Measurements from ENCODE around the gene KCNH8.

Gene KCNH8

DNA sequence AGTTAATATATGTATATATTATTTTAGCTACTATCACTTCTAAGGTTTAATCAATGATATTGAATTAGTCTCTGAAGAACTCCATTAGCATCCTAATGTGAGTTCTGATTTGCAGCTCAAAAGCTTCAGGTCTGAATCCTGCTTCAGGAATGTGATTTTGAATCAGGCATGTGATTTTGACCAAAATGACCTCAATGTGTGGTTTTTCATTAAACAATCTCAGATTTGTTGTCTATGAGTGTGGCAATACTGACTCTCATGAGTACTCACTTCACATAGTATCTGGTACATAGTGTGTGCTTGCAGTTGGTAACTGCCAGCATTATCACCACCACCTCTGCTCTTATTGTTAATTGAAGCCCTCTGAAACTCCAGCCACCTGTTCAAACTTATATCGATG, 251.0 kb downstream of the KCNH8 start:
- no peaks in the 10 kb centered on the region for H3K36me3 ChIP-seq (ENCODE audit: control insufficient read depth, low read length)
- H3K79me2 ChIP-seq (ENCODE audit: control insufficient read depth, low read length): no peaks in the 10 kb centered on the region
- no peak for TF ChIP-seq EZH2phosphoT487 (IDR thresholded peaks at IDR 0.05; ENCODE audit: borderline replicate concordance, low read length)
- TF ChIP-seq, protein P1, sequence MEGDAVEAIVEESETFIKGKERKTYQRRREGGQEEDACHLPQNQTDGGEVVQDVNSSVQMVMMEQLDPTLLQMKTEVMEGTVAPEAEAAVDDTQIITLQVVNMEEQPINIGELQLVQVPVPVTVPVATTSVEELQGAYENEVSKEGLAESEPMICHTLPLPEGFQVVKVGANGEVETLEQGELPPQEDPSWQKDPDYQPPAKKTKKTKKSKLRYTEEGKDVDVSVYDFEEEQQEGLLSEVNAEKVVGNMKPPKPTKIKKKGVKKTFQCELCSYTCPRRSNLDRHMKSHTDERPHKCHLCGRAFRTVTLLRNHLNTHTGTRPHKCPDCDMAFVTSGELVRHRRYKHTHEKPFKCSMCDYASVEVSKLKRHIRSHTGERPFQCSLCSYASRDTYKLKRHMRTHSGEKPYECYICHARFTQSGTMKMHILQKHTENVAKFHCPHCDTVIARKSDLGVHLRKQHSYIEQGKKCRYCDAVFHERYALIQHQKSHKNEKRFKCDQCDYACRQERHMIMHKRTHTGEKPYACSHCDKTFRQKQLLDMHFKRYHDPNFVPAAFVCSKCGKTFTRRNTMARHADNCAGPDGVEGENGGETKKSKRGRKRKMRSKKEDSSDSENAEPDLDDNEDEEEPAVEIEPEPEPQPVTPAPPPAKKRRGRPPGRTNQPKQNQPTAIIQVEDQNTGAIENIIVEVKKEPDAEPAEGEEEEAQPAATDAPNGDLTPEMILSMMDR (IDR thresholded peaks at IDR 0.05; ENCODE audit: low read depth, low read length, poor library complexity, severe bottlenecking): no peak
- no peaks in the 10 kb centered on the region for H3K9me2 ChIP-seq (replicated peaks; ENCODE audit: control insufficient read depth, low read length)
- no peak overlapping the region for H3K27ac ChIP-seq (ENCODE audit: low read depth, low read length)
- no peak overlapping the region for H3K4me3 ChIP-seq (ENCODE audit: low read length)
- H4K20me1 ChIP-seq (ENCODE audit: control insufficient read depth, insufficient read depth, low read depth, low read length): no peaks in the 10 kb centered on the region
- H3K4me2 ChIP-seq (ENCODE audit: low read length): no peak overlapping the region
- peaks cover 35% of the 10 kb centered on the region for H3K4me1 ChIP-seq (ENCODE audit: control insufficient read depth, low read length)
- no peaks in the 10 kb centered on the region for H3K27me3 ChIP-seq (ENCODE audit: control insufficient read depth, low read length)
- no peaks in the 10 kb centered on the region for H3F3A ChIP-seq (ENCODE audit: control insufficient read depth, insufficient read depth)
- H3K9me3 ChIP-seq (ENCODE audit: control insufficient read depth, insufficient read depth, low read length): no peaks in the 10 kb centered on the region

DNA sequence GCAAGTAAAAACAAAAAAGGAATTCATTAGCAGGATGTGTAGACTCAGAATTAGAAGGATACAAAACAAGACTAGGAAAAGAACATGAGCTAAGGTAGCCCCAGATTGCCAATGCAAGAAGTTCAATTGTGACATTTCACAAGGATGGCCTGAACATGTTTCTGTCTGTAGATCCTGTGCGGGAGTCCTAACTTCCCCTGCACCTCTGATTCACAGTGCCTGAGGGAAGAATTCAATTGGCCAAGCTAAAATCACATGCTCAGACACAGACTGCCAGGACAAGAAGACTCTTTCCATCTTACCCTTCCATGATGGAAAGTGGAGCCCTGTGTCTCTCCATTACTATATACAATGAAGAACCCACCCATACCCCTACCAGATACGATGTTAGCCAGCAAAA, 251.5 kb downstream of the KCNH8 start:
- H3K27ac ChIP-seq (ENCODE audit: low read depth, low read length): no peak overlapping the region
- H3K36me3 ChIP-seq (ENCODE audit: control insufficient read depth, low read length): no peaks in the 10 kb centered on the region
- no peak overlapping the region for H3K4me3 ChIP-seq (ENCODE audit: low read length)
- H4K20me1 ChIP-seq (ENCODE audit: control insufficient read depth, insufficient read depth, low read depth, low read length): no peaks in the 10 kb centered on the region
- H3K79me2 ChIP-seq (ENCODE audit: control insufficient read depth, low read length): no peaks in the 10 kb centered on the region
- no peaks in the 10 kb centered on the region for H3K9me3 ChIP-seq (ENCODE audit: control insufficient read depth, insufficient read depth, low read length)
- no peak for TF ChIP-seq EZH2phosphoT487 (IDR thresholded peaks at IDR 0.05; ENCODE audit: borderline replicate concordance, low read length)
- TF ChIP-seq, protein P1 (IDR thresholded peaks at IDR 0.05; ENCODE audit: low read depth, low read length, poor library complexity, severe bottlenecking): no peak
- H3K4me1 ChIP-seq (ENCODE audit: control insufficient read depth, low read length): peaks cover 33% of the 10 kb centered on the region
- H3K9me2 ChIP-seq (replicated peaks; ENCODE audit: control insufficient read depth, low read length): no peaks in the 10 kb centered on the region
- no peaks in the 10 kb centered on the region for H3K27me3 ChIP-seq (ENCODE audit: control insufficient read depth, low read length)
- no peak overlapping the region for H3K4me2 ChIP-seq (ENCODE audit: low read length)
- no peaks in the 10 kb centered on the region for H3F3A ChIP-seq (ENCODE audit: control insufficient read depth, insufficient read depth)

DNA sequence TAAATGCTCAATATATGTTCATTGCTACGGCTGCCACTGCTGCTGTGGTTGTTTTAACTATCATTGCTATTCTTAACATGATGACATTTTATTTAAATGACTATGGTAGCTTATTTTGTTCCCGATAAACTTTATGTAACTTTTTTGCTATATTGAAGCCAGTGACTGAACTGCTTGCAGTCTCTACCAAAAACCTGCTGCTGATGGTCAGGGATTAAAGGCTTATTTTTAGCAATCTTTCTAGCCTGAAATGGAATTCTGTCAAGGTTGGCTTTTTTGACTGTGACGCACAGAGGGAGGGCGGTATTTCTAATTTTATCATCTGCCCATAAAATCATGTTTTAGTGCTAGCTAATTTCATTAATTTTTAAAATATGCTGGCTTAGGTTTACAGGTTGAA, 271.8 kb downstream of the KCNH8 start:
- H3K4me2 ChIP-seq (ENCODE audit: low read length): no peak overlapping the region
- no peak overlapping the region for H3K27ac ChIP-seq (ENCODE audit: low read depth, low read length)
- no peaks in the 10 kb centered on the region for H3K9me3 ChIP-seq (ENCODE audit: control insufficient read depth, insufficient read depth, low read length)
- TF ChIP-seq EZH2phosphoT487 (IDR thresholded peaks at IDR 0.05; ENCODE audit: borderline replicate concordance, low read length): no peak
- TF ChIP-seq, protein P1 (IDR thresholded peaks at IDR 0.05; ENCODE audit: low read depth, low read length, poor library complexity, severe bottlenecking): no peak
- H4K20me1 ChIP-seq (ENCODE audit: control insufficient read depth, insufficient read depth, low read depth, low read length): no peaks in the 10 kb centered on the region
- H3K4me1 ChIP-seq (ENCODE audit: control insufficient read depth, low read length): no peaks in the 10 kb centered on the region
- H3K9me2 ChIP-seq (replicated peaks; ENCODE audit: control insufficient read depth, low read length): no peaks in the 10 kb centered on the region
- no peaks in the 10 kb centered on the region for H3K79me2 ChIP-seq (ENCODE audit: control insufficient read depth, low read length)
- no peaks in the 10 kb centered on the region for H3K27me3 ChIP-seq (ENCODE audit: control insufficient read depth, low read length)
- H3F3A ChIP-seq (ENCODE audit: control insufficient read depth, insufficient read depth): no peaks in the 10 kb centered on the region
- no peaks in the 10 kb centered on the region for H3K36me3 ChIP-seq (ENCODE audit: control insufficient read depth, low read length)
- no peak overlapping the region for H3K4me3 ChIP-seq (ENCODE audit: low read length)

DNA sequence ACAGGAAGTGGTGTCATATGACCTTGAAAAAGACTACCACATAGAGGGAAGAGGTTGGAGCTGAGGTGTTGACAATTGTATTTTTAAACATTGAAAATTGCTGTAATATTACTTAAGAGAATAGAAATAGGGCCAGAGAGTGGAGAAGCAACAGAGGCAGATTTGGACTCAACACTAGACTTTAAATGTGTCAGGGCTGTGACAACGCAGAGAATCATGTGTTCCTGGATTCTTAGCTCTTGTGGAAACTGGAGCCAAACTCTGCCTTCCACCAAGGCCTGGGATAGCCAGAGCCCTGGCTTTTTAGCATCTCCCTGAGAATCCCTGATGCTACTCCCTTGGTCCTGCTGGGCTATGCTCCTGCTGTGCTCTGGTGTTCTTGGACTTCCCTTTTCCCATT, 277.5 kb downstream of the KCNH8 start:
- Histone ChIP-seq H3K4me1 (ENCODE audit: control insufficient read depth, low read length) (no peaks in the 10 kb centered on the region), H3K27me3 (ENCODE audit: control insufficient read depth, low read length) (no peaks in the 10 kb centered on the region), H3K79me2 (ENCODE audit: control insufficient read depth, low read length) (no peaks in the 10 kb centered on the region), H3K36me3 (ENCODE audit: control insufficient read depth, low read length) (no peaks in the 10 kb centered on the region), H4K20me1 (ENCODE audit: control insufficient read depth, insufficient read depth, low read depth, low read length) (no peaks in the 10 kb centered on the region), H3K9me3 (ENCODE audit: control insufficient read depth, insufficient read depth, low read length) (no peaks in the 10 kb centered on the region), H3K4me3 (ENCODE audit: low read length) (no peak overlapping the region), H3K27ac (ENCODE audit: low read depth, low read length) (no peak overlapping the region), H3K9me2 (replicated peaks; ENCODE audit: control insufficient read depth, low read length) (no peaks in the 10 kb centered on the region), H3F3A (ENCODE audit: control insufficient read depth, insufficient read depth) (no peaks in the 10 kb centered on the region), H3K4me2 (ENCODE audit: low read length) (no peak overlapping the region)
- no peak for TF ChIP-seq EZH2phosphoT487 (IDR thresholded peaks at IDR 0.05; ENCODE audit: borderline replicate concordance, low read length)
- TF ChIP-seq, protein P1 (IDR thresholded peaks at IDR 0.05; ENCODE audit: low read depth, low read length, poor library complexity, severe bottlenecking): no peak

Data from DOHH2 (cell line).